Neural cell (in vitro differentiated cells): ENCODE measurements around the gene CDR2L. TPM values are rescaled to one million over a fixed set of nuclear protein-coding genes. Genes with fewer than 3 reads are reported as not detected.

ENCODE experiments used
- H2AFZ ChIP-seq: fragments of 200-600, 300-800 bp; sonication (generic), shearing (Covaris generic); 2 replicates; pipeline ENCODE4 v1.6.0; 2014; ENCODE audit warnings: low read depth, mild to moderate bottlenecking, antibody characterized with exemption, low read length, moderate library complexity
- H3F3A ChIP-seq: fragments of 200-600 bp; shearing (Covaris generic); 2 replicates; pipeline ENCODE4 v1.6.1; 2016; ENCODE audit warnings: mild to moderate bottlenecking, moderate library complexity, mixed read lengths, antibody characterized with exemption, low read length; ENCODE audit not compliant: insufficient read depth, poor library complexity, severe bottlenecking
- H3K27ac ChIP-seq: fragments of 200-600, 300-800 bp; sonication (generic), shearing (Covaris generic); 2 replicates; pipeline ENCODE4 v1.5.1; 2014; ENCODE audit warnings: mild to moderate bottlenecking, low read length, moderate library complexity
- H3K27me3 ChIP-seq: fragments of 300-800, 200-600 bp; sonication (generic), shearing (Covaris generic); 2 replicates; pipeline ENCODE4 v1.6.0; 2014; ENCODE audit warnings: mild to moderate bottlenecking, low read depth, low read length, moderate library complexity; ENCODE audit not compliant: insufficient read depth
- H3K36me3 ChIP-seq: fragments of 300-800, 200-600 bp; sonication (generic), shearing (Covaris generic); 2 replicates; pipeline ENCODE4 v1.5.1; 2014; ENCODE audit warnings: mild to moderate bottlenecking, antibody characterized with exemption, low read length, moderate library complexity; ENCODE audit not compliant: insufficient read depth
- H3K4me2 ChIP-seq: fragments of 300-800, 200-600 bp; sonication (generic), shearing (Covaris generic); 2 replicates; pipeline ENCODE4 v1.6.0; 2014; ENCODE audit warnings: mild to moderate bottlenecking, low read length
- H3K4me3 ChIP-seq: fragments of 300-800, 200-600 bp; sonication (generic), shearing (Covaris generic); 2 replicates; pipeline ENCODE4 v1.5.1; 2014; ENCODE audit warnings: mild to moderate bottlenecking, low read length, moderate library complexity
- H3K79me2 ChIP-seq: fragments of 200-600 bp; shearing (Covaris generic); replicated peaks from 2 replicates; pipeline ENCODE4 v1.6.0; 2014; ENCODE audit warnings: mild to moderate bottlenecking, low read length, moderate library complexity; ENCODE audit not compliant: insufficient read depth
- H3K9ac ChIP-seq: fragments of 300-800, 200-600 bp; sonication (generic), shearing (Covaris generic); 2 replicates; pipeline ENCODE4 v1.6.1; 2016; ENCODE audit warnings: mild to moderate bottlenecking, low read length, mixed read lengths
- H3K9me2 ChIP-seq: fragments of 200-600 bp; shearing (Covaris generic); 2 replicates; pipeline ENCODE4 v1.6.1; 2016; ENCODE audit warnings: mild to moderate bottlenecking, low read length, mixed read lengths; ENCODE audit not compliant: insufficient read depth
- H3K9me3 ChIP-seq: fragments of 200-600, 300-800 bp; sonication (generic), shearing (Covaris generic); 2 replicates; pipeline ENCODE4 v1.6.1; 2016; ENCODE audit warnings: mild to moderate bottlenecking, mixed run types, low read length, moderate library complexity, mixed read lengths
- H4K20me1 ChIP-seq: fragments of 200-600 bp; shearing (Covaris generic); 2 replicates; pipeline ENCODE4 v1.6.1; 2016; ENCODE audit warnings: mild to moderate bottlenecking, mixed run types; ENCODE audit not compliant: insufficient read depth
- CTCF ChIP-seq: fragments of 450-650 bp; IDR thresholded peaks from 2 replicates; pipeline ENCODE4 v1.5.1; 2014; ENCODE audit warnings: antibody characterized with exemption, mild to moderate bottlenecking, moderate library complexity; ENCODE audit not compliant: poor library complexity, severe bottlenecking
- EP300 ChIP-seq: fragments of 450-650 bp; conservative IDR thresholded peaks from 2 replicates; pipeline ENCODE4 v1.6.1; 2014; ENCODE audit warnings: antibody characterized with exemption, mild to moderate bottlenecking, moderate library complexity; ENCODE audit not compliant: poor library complexity, severe bottlenecking
- EZH2 ChIP-seq: fragments of 200-600, 300-800 bp; shearing (Covaris generic), sonication (generic); IDR thresholded peaks from 2 replicates; pipeline ENCODE4 v1.6.1; 2014; ENCODE audit warnings: antibody characterized with exemption, low read length, borderline replicate concordance, mild to moderate bottlenecking; ENCODE audit not compliant: insufficient read depth, poor library complexity, severe bottlenecking
- MXI1 ChIP-seq: fragments of 450-650 bp; conservative IDR thresholded peaks from 2 replicates; pipeline ENCODE4 v1.6.1; 2014; ENCODE audit warnings: antibody characterized with exemption, mild to moderate bottlenecking; ENCODE audit not compliant: poor library complexity, severe bottlenecking
- POLR2AphosphoS5 ChIP-seq: IDR thresholded peaks from 2 replicates; pipeline ENCODE4 v1.6.1; 2012
- RAD21 ChIP-seq: fragments of 450-650 bp; conservative IDR thresholded peaks from 2 replicates; pipeline ENCODE4 v1.6.1; 2014; ENCODE audit warnings: antibody characterized with exemption, mild to moderate bottlenecking, moderate library complexity
- SMC3 ChIP-seq: fragments of 450-650 bp; conservative IDR thresholded peaks from 2 replicates; pipeline ENCODE4 v1.6.1; 2014; ENCODE audit warnings: antibody characterized with exemption, mild to moderate bottlenecking, moderate library complexity; ENCODE audit not compliant: poor library complexity
- TAF1 ChIP-seq: IDR thresholded peaks from 2 replicates; pipeline ENCODE4 v1.6.1; 2012; ENCODE audit warnings: low read depth
- polyA minus RNA-seq: library from RNA; depleted of rRNA, polyadenylated mRNA; stranded (reverse); fragments of >200 nt; gene quantifications from 2 replicates; pipeline ENCODE4 v1.2.3, GENCODE V29; 2014
- polyA plus RNA-seq: library from polyadenylated mRNA; depleted of rRNA; stranded (reverse); fragments of >200 nt; gene quantifications from 2 replicates; pipeline ENCODE4 v1.2.3, GENCODE V29; 2014
- TF ChIP-seq, protein P1 (sequence below): IDR thresholded peaks from 2 replicates; pipeline ENCODE4 v1.6.1; 2012; ENCODE audit warnings: borderline replicate concordance

The CDR2L gene
- polyA plus RNA-seq, result 8.1 and 8.3 TPM in 2 replicates
- 11.9 and 12.3 TPM in 2 replicates for polyA minus RNA-seq

DNA sequence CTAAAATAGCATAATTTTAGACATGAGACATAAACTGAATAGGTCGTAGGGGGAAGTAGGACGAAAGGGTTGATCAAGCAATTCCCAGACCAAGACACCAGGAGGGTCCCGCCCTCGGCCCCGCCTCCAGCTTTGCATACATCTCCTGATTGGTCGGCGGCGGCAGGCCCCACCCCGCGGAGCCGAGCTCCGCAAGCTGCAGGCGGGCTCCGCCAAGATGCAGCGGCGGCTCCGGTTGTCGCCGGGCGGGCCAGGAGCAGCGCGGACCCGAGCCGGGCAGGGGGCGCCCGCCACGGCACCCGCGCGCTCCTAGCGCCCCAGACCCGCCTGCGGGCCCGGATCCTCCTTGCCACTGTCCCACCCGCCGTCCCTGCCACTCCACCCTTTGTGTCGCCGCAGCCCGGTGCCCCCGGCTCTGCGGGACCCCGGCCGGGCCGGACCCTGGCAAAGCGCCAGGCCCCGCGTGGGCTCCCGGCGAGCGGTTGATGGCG, at the start of gene CDR2L:
CDR2L (plus strand) TSS at position 215 of the 491 bp plus-strand sequence. CDS start 412 bp downstream, outside the sequence.
- peak within 1 kb of the TSS; percentile 70 for H3K4me2 ChIP-seq
- H3K79me2 ChIP-seq, result peaks cover 20% of the 10 kb centered on the region
- peak within 1 kb of the TSS; percentile 75 for H3K27ac ChIP-seq
- no peaks in the 10 kb centered on the region for H3F3A ChIP-seq
- peak; percentile 91 for TF ChIP-seq POLR2AphosphoS5
- TF ChIP-seq EZH2, result no peak
- TF ChIP-seq EP300, result no peak
- TF ChIP-seq, protein P1, sequence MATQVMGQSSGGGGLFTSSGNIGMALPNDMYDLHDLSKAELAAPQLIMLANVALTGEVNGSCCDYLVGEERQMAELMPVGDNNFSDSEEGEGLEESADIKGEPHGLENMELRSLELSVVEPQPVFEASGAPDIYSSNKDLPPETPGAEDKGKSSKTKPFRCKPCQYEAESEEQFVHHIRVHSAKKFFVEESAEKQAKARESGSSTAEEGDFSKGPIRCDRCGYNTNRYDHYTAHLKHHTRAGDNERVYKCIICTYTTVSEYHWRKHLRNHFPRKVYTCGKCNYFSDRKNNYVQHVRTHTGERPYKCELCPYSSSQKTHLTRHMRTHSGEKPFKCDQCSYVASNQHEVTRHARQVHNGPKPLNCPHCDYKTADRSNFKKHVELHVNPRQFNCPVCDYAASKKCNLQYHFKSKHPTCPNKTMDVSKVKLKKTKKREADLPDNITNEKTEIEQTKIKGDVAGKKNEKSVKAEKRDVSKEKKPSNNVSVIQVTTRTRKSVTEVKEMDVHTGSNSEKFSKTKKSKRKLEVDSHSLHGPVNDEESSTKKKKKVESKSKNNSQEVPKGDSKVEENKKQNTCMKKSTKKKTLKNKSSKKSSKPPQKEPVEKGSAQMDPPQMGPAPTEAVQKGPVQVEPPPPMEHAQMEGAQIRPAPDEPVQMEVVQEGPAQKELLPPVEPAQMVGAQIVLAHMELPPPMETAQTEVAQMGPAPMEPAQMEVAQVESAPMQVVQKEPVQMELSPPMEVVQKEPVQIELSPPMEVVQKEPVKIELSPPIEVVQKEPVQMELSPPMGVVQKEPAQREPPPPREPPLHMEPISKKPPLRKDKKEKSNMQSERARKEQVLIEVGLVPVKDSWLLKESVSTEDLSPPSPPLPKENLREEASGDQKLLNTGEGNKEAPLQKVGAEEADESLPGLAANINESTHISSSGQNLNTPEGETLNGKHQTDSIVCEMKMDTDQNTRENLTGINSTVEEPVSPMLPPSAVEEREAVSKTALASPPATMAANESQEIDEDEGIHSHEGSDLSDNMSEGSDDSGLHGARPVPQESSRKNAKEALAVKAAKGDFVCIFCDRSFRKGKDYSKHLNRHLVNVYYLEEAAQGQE, result no peak
- TF ChIP-seq TAF1, result peak; percentile 47
- peak; percentile 15 for TF ChIP-seq RAD21
- peak; percentile 31 for TF ChIP-seq SMC3
- no peak for TF ChIP-seq MXI1
- peak; percentile 33 for TF ChIP-seq CTCF
- H3K27me3 ChIP-seq, result no peaks in the 10 kb centered on the region
- H3K9me2 ChIP-seq, result no peaks in the 10 kb centered on the region
- no peaks in the 10 kb centered on the region for H4K20me1 ChIP-seq
- H3K36me3 ChIP-seq, result no peaks in the 10 kb centered on the region
- H3K9me3 ChIP-seq, result no peaks in the 10 kb centered on the region
- peak within 1 kb of the TSS; percentile 87 for H3K9ac ChIP-seq
- H2AFZ ChIP-seq, result peak within 1 kb of the TSS; percentile 25
- peak within 1 kb of the TSS; percentile 90 for H3K4me3 ChIP-seq

- no peak overlapping the region for H3K27ac ChIP-seq
- no peaks in the 10 kb centered on the region for H3K36me3 ChIP-seq
- no peaks in the 10 kb centered on the region for H3K9me3 ChIP-seq
- H3F3A ChIP-seq, result no peaks in the 10 kb centered on the region
- H3K27me3 ChIP-seq, result peaks cover 84% of the 10 kb centered on the region
- no peak overlapping the region for H3K4me3 ChIP-seq
- H3K4me2 ChIP-seq, result no peak overlapping the region
- no peaks in the 10 kb centered on the region for H3K79me2 ChIP-seq
- no peaks in the 10 kb centered on the region for H3K9me2 ChIP-seq
- no peak overlapping the region for H2AFZ ChIP-seq
- no peak overlapping the region for H3K9ac ChIP-seq
- TF ChIP-seq EP300, result no peak
- no peak for TF ChIP-seq EZH2
- no peak for TF ChIP-seq MXI1
- TF ChIP-seq, protein P1, result no peak
- no peak for TF ChIP-seq RAD21
- TF ChIP-seq TAF1, result no peak
- H4K20me1 ChIP-seq, result no peaks in the 10 kb centered on the region
Measured at GRCh38 chr17:74938194-74938950, 49.1 kb upstream of the CDR2L start.
